Adrenal gland (tissue), 12 donors: ENCODE results near the gene LLGL1. TPM values are rescaled to one million over a fixed set of nuclear protein-coding genes. Genes with fewer than 3 reads are reported as not detected.

Experiments
- DNase-seq, 7 donors: peaks; one replicate each; pipeline ENCODE4 v3.0.0-alpha.2; 2019 to 2020
- H3K27ac ChIP-seq, 5 donors: fragments of 200-600 bp; sonication (generic) in 4 of 5; 1 replicate in 3 of 5; 2 replicates in 2 of 5; pipeline versions ENCODE4 v1.5.1 to v1.8.0; 2016 to 2020; ENCODE audit warnings: mild to moderate bottlenecking in 1 of 5
- H3K27me3 ChIP-seq: fragments of 200-600 bp; 2 replicates; pipeline ENCODE4 v1.8.0; 2021
- H3K36me3 ChIP-seq, 2 donors: fragments of 200-600 bp; replicated peaks in 1 of 2; 1 replicate in 1 of 2; 2 replicates in 1 of 2; pipeline versions ENCODE4 v1.5.1 to v1.8.0; 2018 to 2022
- H3K4me1 ChIP-seq, 2 donors: fragments of 200-600 bp; replicated peaks in 1 of 2; 1 replicate in 1 of 2; 2 replicates in 1 of 2; pipeline versions ENCODE4 v1.5.1 to v1.8.0; 2018 to 2021
- H3K4me3 ChIP-seq, 4 donors: fragments of 200-600 bp; sonication (generic) in 3 of 4; one replicate each; pipeline ENCODE4 v1.5.1; 2016 to 2018
- H3K9me3 ChIP-seq, 3 donors: fragments of 200-600 bp; sonication (generic) in 1 of 3; replicated peaks in 1 of 3; 1 replicate in 2 of 3; 2 replicates in 1 of 3; pipeline versions ENCODE4 v1.5.1 to v1.8.0; 2016 to 2021
- POLR2A ChIP-seq, 2 donors: fragments of 450-650 bp; IDR thresholded peaks; one replicate each; pipeline ENCODE4 v1.6.1; 2017; ENCODE audit warnings: antibody characterized with exemption in 2 of 2, mild to moderate bottlenecking in 2 of 2, moderate library complexity in 1 of 2
- WGBS, 4 donors: extraction: QIAGEN DNeasy Blood & Tissue Kit in 2 of 4; methylation state at CpG; one replicate each; pipeline versions ENCODE4 v1.1.5 to v1.1.7; 2013 to 2017; 5-methylcytosine and 5-hydroxymethylcytosine counted together
- intact Hi-C, 2 donors: fragments of 100-400 bp; cut with DNase I; formaldehyde crosslinking; loops; one replicate each; pipeline versions ENCODE4 v1.14.1 to v1.15.0; 2022 to 2023
- polyA plus RNA-seq, 3 donors: library from polyadenylated mRNA; stranded (reverse); fragments of 200-250 nt in 2 of 3; fragments of 350-450 nt in 1 of 3; fragmentation: Illumina TruSeq in 1 of 3; extraction: RNeasy Lipid Tissue Mini Kit (QIAGEN cat#74804) in 1 of 3; gene quantifications; one replicate each; pipeline ENCODE4 v1.2.3, GENCODE V29; 2013 to 2014
- total RNA-seq, 9 donors: library from RNA; depleted of rRNA in 4 of 9; stranded (reverse); fragments of >200 nt in 4 of 9; fragments of 120-200 nt in 1 of 9; fragmentation: NEBNext Ultra II Directional in 1 of 9; extraction: Animal tissue kit (Norgen Biotek cat#: 25700) in 1 of 9; gene quantifications; one replicate each; pipeline versions ENCODE4 v1.1.0 to v1.2.4, GENCODE V29; 2013 to 2023
- TF ChIP-seq, protein P1 (sequence below), 6 experiments: fragments of 450-650 bp in 4 of 6; fragments of 200-600 bp in 2 of 6; sonication (generic) in 1 of 6; IDR thresholded peaks; 1 replicate in 5 of 6; 2 replicates in 1 of 6; pipeline versions ENCODE4 v1.5.1 to v1.8.0; 2016 to 2021; ENCODE audit warnings: antibody characterized with exemption in 6 of 6, mild to moderate bottlenecking in 2 of 6, moderate library complexity in 1 of 6
- donor health status: healthy with polysubstance abuse.
- donor health status: Bipolar disorder and iron deficiency.
- donor health status: DM: yes; HTN: yes; CAD: no.
- donor health status: DM: no; HTN: no; CAD: no.
- donor health status: DM: no; HTN: no; CAD: no.
- donor health status: DM: yes; HTN: yes; CAD: no.

LLGL1 gene
- total and polyA plus RNA-seq, 12 donors: 4.1 to 65.1 (median 36.5) TPM

DNA sequence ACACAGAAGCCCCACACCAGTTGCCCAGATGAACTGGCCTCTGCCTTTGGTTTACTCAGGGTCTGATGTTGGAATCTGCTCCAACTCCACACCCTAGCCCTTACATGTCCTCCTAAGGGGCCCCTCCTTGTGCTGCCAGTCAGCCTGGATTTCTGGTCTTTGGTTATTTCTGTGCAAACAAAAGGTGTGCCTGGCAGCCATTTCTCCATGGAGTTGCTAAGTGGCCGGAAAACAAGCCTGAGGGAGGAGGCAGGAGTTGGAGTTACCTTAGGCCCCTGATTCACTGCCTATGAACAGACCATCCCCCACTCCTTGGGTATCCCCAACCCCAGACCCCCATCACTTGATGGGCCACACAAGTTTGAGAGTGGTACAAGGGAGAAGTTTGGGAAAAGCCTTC lies 46.2 kb upstream of the LLGL1 start:
- peaks cover 11 to 12% of the 10 kb centered on the region in 2 donors for H3K4me1 ChIP-seq
- DNase-seq: no peak
- no peaks in the 10 kb centered on the region for H3K9me3 ChIP-seq
- 75 to 100% (median 87%) methylated on average over 1 of the region's 1 CpG for WGBS, 4 donors
- no peak overlapping the region for H3K4me3 ChIP-seq
- no peak overlapping the region for H3K27ac ChIP-seq
- no peak for TF ChIP-seq POLR2A (IDR thresholded peaks at IDR 0.05)
- TF ChIP-seq, protein P1, sequence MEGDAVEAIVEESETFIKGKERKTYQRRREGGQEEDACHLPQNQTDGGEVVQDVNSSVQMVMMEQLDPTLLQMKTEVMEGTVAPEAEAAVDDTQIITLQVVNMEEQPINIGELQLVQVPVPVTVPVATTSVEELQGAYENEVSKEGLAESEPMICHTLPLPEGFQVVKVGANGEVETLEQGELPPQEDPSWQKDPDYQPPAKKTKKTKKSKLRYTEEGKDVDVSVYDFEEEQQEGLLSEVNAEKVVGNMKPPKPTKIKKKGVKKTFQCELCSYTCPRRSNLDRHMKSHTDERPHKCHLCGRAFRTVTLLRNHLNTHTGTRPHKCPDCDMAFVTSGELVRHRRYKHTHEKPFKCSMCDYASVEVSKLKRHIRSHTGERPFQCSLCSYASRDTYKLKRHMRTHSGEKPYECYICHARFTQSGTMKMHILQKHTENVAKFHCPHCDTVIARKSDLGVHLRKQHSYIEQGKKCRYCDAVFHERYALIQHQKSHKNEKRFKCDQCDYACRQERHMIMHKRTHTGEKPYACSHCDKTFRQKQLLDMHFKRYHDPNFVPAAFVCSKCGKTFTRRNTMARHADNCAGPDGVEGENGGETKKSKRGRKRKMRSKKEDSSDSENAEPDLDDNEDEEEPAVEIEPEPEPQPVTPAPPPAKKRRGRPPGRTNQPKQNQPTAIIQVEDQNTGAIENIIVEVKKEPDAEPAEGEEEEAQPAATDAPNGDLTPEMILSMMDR (IDR thresholded peaks at IDR 0.05): no peak
- intact Hi-C loops: no loop called here
- H3K27me3 ChIP-seq: no peaks in the 10 kb centered on the region
- H3K36me3 ChIP-seq: no peaks in the 10 kb centered on the region

DNA sequence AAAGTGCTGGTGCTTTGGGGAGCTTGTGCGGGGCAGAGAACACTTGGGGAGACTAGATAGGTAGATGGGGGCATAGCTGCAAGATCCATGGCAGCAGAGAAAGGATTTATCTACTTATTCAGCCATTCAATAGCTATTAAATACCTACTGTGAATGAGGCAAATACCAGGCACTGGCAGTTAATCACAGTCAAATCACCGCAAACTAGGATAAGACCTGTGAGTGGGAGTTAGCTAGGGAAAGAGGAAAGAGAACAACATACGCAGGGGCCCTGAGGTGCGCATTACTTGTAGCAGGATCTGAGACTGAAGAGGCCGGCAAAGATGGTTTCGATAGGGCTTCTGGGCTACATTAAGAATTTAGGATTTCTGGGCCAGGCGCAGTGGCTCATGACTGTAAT lies 45.6 kb upstream of the LLGL1 start:
- TF ChIP-seq, protein P1 (IDR thresholded peaks at IDR 0.05): no peak
- no peak for TF ChIP-seq POLR2A (IDR thresholded peaks at IDR 0.05)
- Histone ChIP-seq H3K27ac (no peak overlapping the region), H3K36me3 (no peaks in the 10 kb centered on the region), H3K9me3 (no peaks in the 10 kb centered on the region), H3K27me3 (no peaks in the 10 kb centered on the region), H3K4me1 (peaks cover 11 to 15% of the 10 kb centered on the region in 2 donors), H3K4me3 (no peak overlapping the region)
- DNase-seq: no peak
- intact Hi-C loops: loop anchor here in 1 of 2 donors (10.0 kb wide), 1 partner anchor 75 kb away; the partner anchor contains the start of gene FLII
- 81 to 90% (median 89%) methylated on average over 7 of the region's 7 CpGs for WGBS, 4 donors

DNA sequence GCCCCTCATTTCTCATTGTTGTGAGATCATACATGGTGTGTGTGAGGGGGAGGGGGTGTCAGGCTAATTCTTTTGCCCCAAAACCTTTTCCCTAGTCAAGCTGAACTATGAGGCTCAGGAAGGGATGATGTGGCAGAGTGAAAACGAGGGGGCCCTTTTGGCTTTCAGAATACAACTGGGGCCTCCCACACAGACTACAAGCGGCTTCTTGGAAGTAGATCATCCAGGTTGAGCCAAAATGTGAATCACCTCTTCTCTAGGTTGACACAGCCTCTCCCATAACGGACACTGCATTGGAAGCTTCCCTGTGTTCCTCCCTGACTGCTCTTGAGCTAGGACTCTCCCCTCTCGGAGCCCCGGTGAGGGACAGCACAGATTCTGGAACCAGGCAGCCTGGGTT lies 44.1 kb upstream of the LLGL1 start:
- Histone ChIP-seq H3K4me3 (no peak overlapping the region), H3K9me3 (no peaks in the 10 kb centered on the region), H3K4me1 (peaks cover 21 to 30% of the 10 kb centered on the region in 2 donors), H3K36me3 (no peaks in the 10 kb centered on the region), H3K27me3 (no peaks in the 10 kb centered on the region), H3K27ac (peak overlapping the region in 2 of 5 donors; percentile 99)
- DNase-seq: peak in 1 of 7 donors; percentile 43
- intact Hi-C loops: loop anchor here in 1 of 2 donors (10.0 kb wide), 1 partner anchor 73 kb away; the partner anchor contains the start of gene FLII
- no peak for TF ChIP-seq POLR2A (IDR thresholded peaks at IDR 0.05)
- TF ChIP-seq, protein P1 (IDR thresholded peaks at IDR 0.05): no peak
- 43 to 74% (median 57%) methylated on average over 5 of the region's 5 CpGs for WGBS, 4 donors

DNA sequence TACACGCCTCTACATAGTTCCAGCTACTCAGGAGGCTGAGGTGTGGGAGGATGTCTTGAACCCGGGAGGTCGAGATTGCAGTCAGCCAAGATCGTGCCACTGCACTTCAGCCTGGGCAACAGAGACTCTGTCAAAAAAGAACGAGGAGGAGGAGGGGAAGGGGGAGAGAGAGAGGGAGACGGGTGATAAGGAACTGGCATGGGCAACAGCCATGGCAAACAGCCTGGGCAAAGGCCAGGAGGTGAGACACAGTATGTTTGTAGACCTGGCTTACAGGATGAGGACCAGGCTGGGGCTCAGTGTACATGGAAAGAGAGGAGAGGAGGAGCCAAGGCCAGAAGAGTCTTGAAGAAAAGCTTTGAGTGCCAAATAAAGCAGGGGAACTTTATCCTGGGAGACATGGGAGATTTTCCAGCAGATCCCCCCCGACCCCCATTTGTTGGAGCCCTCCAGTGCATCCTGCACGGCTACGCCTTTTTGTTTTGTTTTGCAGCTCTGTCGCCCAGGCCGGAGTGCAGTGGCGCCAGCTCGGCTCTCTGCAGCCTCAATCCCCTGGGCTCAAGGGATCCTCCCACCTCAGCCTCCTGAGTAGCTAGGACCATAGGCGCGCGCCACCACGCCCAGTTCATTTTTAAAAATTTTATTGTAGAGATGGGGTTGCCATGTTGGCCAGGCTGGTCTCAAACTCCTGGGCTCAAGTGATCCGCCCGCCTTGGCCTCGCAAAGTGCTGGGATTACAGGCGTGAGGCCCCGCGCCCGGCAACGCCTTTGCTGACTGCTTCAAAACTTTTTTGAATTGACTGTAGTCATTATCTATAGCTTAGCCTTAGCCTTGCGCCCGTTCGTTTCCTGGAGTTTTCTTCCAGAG lies 43.1 kb upstream of the LLGL1 start:
- intact Hi-C loops: loop anchor here in 1 of 2 donors (10.0 kb wide), 1 partner anchor 72 kb away; the partner anchor contains the start of gene FLII
- no peaks in the 10 kb centered on the region for H3K36me3 ChIP-seq
- peak overlapping the region; percentile 94 to 99 (median 98) for H3K27ac ChIP-seq
- no peaks in the 10 kb centered on the region for H3K9me3 ChIP-seq
- H3K4me3 ChIP-seq: peak overlapping the region; percentile 5 to 85 (median 62)
- peaks cover 29 to 40% of the 10 kb centered on the region in 2 donors for H3K4me1 ChIP-seq
- WGBS, 4 donors: 20 to 32% (median 23%) methylated on average over 15 to 28 of the region's 28 CpGs
- DNase-seq: peak; percentile 50 to 73 (median 61)
- H3K27me3 ChIP-seq: no peaks in the 10 kb centered on the region
- TF ChIP-seq POLR2A (IDR thresholded peaks at IDR 0.05): no peak
- TF ChIP-seq, protein P1 (IDR thresholded peaks at IDR 0.05): no peak
